ENCODE measurements around the gene HOXB8.

The HOXB8 gene

GRCh38 chr17:48609759-48610281 is 5.3 kb downstream of the HOXB8 start:
- no peak for TF ChIP-seq SNAI2 (CRISPR knock-in tag; IDR thresholded peaks at IDR 0.05)
- TF ChIP-seq TCF4 (CRISPR knock-in tag; IDR thresholded peaks at IDR 0.05; ENCODE audit: borderline replicate concordance), result no peak
- TF ChIP-seq ESRRG (CRISPR knock-in tag; IDR thresholded peaks at IDR 0.05), result no peak
- TF ChIP-seq TSHZ2 (CRISPR knock-in tag; IDR thresholded peaks at IDR 0.05), result no peak
- no peak for TF ChIP-seq OSR1 (CRISPR knock-in tag; IDR thresholded peaks at IDR 0.05)
- TF ChIP-seq ZNF565 (CRISPR knock-in tag; conservative IDR thresholded peaks at IDR 0.05; ENCODE audit: low read depth), result no peak
- TF ChIP-seq ARNTL (CRISPR knock-in tag; IDR thresholded peaks at IDR 0.05; ENCODE audit: borderline replicate concordance, low read depth), result no peak
- TF ChIP-seq TOX (CRISPR knock-in tag; IDR thresholded peaks at IDR 0.05; ENCODE audit: borderline replicate concordance), result no peak
- TF ChIP-seq ZFP30 (CRISPR knock-in tag; IDR thresholded peaks at IDR 0.05), result no peak
- no peak for TF ChIP-seq PATZ1 (CRISPR knock-in tag; IDR thresholded peaks at IDR 0.05; ENCODE audit: borderline replicate concordance)
- TF ChIP-seq ZNF8 (CRISPR knock-in tag; IDR thresholded peaks at IDR 0.05), result no peak
- TF ChIP-seq RARB (CRISPR knock-in tag; IDR thresholded peaks at IDR 0.05), result no peak
- no peak for TF ChIP-seq CREB5 (CRISPR knock-in tag; IDR thresholded peaks at IDR 0.05; ENCODE audit: low read depth)
- TF ChIP-seq PPARA (CRISPR knock-in tag; IDR thresholded peaks at IDR 0.05; ENCODE audit: borderline replicate concordance), result no peak
- no peak for ATAC-seq

GRCh38 chr17:48609033-48609432 is 6.1 kb downstream of the HOXB8 start:
- TF ChIP-seq ZC3H10 (CRISPR knock-in tag; IDR thresholded peaks at IDR 0.05) (no peak), ARNTL (CRISPR knock-in tag; IDR thresholded peaks at IDR 0.05; ENCODE audit: borderline replicate concordance, low read depth) (no peak), POU6F1 (CRISPR knock-in tag; IDR thresholded peaks at IDR 0.05; ENCODE audit: borderline replicate concordance, low read depth) (no peak)
- ATAC-seq, result no peak

GRCh38 chr17:48608494-48608834 is 6.6 kb downstream of the HOXB8 start:
- ATAC-seq, result no peak
- TF ChIP-seq POU6F1 (CRISPR knock-in tag; IDR thresholded peaks at IDR 0.05; ENCODE audit: borderline replicate concordance, low read depth) (no peak), ZFP3 (CRISPR knock-in tag; IDR thresholded peaks at IDR 0.05) (no peak), BACH2 (CRISPR knock-in tag; IDR thresholded peaks at IDR 0.05; ENCODE audit: borderline replicate concordance) (no peak), ZC3H10 (CRISPR knock-in tag; IDR thresholded peaks at IDR 0.05) (no peak), ARNTL (CRISPR knock-in tag; IDR thresholded peaks at IDR 0.05; ENCODE audit: borderline replicate concordance, low read depth) (no peak), TSHZ2 (CRISPR knock-in tag; IDR thresholded peaks at IDR 0.05) (no peak), ZNF8 (CRISPR knock-in tag; IDR thresholded peaks at IDR 0.05) (no peak), ZNF565 (CRISPR knock-in tag; conservative IDR thresholded peaks at IDR 0.05; ENCODE audit: low read depth) (no peak), ZNF70 (CRISPR knock-in tag; IDR thresholded peaks at IDR 0.05) (no peak), PPARA (CRISPR knock-in tag; IDR thresholded peaks at IDR 0.05; ENCODE audit: borderline replicate concordance) (no peak), RARB (CRISPR knock-in tag; IDR thresholded peaks at IDR 0.05) (no peak), GLIS3 (CRISPR knock-in tag; IDR thresholded peaks at IDR 0.05) (no peak), CSRNP3 (CRISPR knock-in tag; IDR thresholded peaks at IDR 0.05) (no peak), OSR1 (CRISPR knock-in tag; IDR thresholded peaks at IDR 0.05) (no peak), CSDC2 (CRISPR knock-in tag; IDR thresholded peaks at IDR 0.05) (no peak), ESRRG (CRISPR knock-in tag; IDR thresholded peaks at IDR 0.05) (no peak), TCF4 (CRISPR knock-in tag; IDR thresholded peaks at IDR 0.05; ENCODE audit: borderline replicate concordance) (no peak)

All from SK-N-SH treated with all-trans-retinoic acid at 6 μM for 48 hours (cell line).